ENCODE measurements around the gene CYP11A1.

The CYP11A1 gene

DNA sequence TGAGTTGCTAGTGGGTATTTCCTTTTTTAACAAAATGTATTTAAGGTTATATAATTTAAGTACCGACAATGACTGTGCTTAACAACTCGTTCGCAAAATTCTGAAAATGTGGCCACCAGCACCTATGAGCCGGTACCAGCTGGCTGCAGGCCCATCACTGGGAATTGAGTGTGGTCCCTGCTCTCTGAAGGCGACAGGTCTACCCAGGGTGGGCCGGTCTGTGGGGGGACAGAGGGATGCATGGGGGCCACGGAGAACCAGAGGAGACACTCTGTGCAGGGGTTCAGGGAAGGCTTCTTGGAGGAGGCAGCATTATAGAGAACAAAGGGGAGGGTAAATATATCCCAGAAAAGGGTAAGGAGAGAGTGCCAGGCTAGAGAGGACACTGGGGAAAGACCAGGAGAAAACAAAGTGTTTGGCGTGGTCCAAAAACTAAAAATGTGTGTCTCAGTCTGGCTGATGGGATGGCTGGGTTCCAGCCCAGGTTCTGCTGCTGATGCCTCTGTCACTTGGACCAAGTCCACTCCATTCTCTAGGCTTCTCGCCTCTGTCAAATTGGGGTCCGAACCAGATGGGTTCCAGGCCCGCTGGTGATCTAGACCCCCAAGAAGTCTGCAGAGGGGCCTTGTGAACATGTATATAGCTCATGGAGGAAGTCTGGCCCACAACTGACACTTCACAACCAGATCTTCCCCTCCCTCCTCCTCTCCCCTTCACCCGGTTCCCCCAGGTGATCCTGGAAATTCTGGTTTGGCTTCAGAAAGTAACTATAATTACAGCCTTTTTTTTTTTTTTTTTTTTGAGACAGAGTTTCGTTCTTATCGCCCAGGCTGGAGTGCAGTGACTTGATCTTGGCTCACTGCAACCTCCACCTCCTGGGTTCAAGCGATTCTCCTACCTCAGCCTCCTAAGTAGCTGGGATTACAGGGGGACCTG is 10.7 kb upstream of the CYP11A1 start:
- H3K27ac ChIP-seq, result no peak overlapping the region
- CTCF ChIA-PET, result interaction anchor here (0.5 to 1.9 kb wide), 6 partner anchors 32 to 243 kb away, joined by 3 to 4 read pairs (median 3); no protein-coding TSS in a partner anchor
- no peak for DNase-seq (ENCODE audit: low spot score)
- TF ChIP-seq, protein P1, sequence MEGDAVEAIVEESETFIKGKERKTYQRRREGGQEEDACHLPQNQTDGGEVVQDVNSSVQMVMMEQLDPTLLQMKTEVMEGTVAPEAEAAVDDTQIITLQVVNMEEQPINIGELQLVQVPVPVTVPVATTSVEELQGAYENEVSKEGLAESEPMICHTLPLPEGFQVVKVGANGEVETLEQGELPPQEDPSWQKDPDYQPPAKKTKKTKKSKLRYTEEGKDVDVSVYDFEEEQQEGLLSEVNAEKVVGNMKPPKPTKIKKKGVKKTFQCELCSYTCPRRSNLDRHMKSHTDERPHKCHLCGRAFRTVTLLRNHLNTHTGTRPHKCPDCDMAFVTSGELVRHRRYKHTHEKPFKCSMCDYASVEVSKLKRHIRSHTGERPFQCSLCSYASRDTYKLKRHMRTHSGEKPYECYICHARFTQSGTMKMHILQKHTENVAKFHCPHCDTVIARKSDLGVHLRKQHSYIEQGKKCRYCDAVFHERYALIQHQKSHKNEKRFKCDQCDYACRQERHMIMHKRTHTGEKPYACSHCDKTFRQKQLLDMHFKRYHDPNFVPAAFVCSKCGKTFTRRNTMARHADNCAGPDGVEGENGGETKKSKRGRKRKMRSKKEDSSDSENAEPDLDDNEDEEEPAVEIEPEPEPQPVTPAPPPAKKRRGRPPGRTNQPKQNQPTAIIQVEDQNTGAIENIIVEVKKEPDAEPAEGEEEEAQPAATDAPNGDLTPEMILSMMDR (conservative IDR thresholded peaks at IDR 0.05; ENCODE audit: low read depth), result no peak
- POLR2A ChIA-PET (ENCODE audit: low non-redundant PET), result no interaction called here

DNA sequence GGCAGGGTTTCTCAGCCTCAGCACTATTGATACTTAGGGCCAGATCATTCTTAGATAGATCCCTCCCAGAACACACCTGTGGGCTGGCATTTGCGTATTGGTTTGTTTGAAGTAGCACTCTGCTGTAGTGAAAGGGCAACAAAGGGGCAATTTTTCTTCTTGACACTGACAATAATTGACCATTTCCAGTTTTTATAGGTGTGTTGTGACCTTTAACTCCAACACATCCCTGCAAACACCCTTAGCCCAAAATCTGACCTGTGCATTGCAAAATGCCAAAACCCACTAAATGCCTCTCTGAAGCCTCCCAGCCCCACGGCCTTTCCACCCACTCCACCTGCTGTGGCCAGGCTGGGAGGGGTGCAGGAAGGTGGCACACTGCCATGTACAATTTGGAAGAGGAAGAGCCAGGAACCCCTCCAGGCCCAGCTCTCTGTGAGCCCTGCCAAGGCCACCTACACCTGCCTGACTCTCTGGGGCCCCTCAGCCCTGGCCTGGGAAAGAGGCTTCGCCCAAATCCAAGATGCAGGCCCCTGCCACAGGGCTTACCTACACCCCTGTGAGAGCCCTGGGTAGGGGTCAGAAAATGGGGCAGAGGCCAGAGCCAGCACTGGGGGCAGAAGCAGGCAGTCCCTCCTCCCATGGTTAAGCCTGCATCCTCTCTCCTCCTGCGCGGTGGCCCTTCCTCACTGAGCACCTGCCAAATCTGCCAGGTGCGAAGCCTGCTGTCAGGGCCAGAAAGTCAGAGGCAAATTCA is 9.6 kb upstream of the CYP11A1 start:
- TF ChIP-seq, protein P1 (conservative IDR thresholded peaks at IDR 0.05; ENCODE audit: low read depth), result no peak
- ChIA-PET POLR2A (ENCODE audit: low non-redundant PET) (no interaction called here), CTCF (interaction anchor here (1.2 kb wide), 1 partner anchor 245 kb away, joined by 3 read pairs; no protein-coding TSS in a partner anchor)
- H3K27ac ChIP-seq, result no peak overlapping the region
- DNase-seq (ENCODE audit: low spot score), result no peak

DNA sequence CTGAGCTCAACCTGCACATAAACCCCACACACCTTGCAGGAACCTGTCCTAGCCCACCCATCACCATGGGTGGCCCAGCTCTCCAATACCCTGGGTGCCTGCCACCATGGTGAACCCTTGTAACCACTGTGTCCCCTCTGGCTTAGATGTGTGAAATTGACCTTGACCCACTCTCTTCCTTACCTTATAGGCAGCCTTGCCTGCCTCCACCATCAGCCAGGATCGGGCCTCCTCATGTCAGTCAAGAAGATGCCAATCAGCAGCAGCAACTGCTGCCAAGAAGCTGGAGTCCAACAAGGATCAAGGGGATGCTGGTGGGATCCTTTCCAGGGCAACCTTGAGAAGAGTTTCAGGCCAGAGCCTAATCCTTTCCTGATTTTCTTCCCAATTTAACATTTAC is 8.8 kb upstream of the CYP11A1 start:
- DNase-seq (ENCODE audit: low spot score), result no peak
- ChIA-PET CTCF (interaction anchor here (0.6 to 2.6 kb wide), 11 partner anchors 12 to 1331 kb away, joined by 3 to 16 read pairs (median 4); no protein-coding TSS in a partner anchor), POLR2A (ENCODE audit: low non-redundant PET) (no interaction called here)
- TF ChIP-seq, protein P1 (conservative IDR thresholded peaks at IDR 0.05; ENCODE audit: low read depth), result no peak
- H3K27ac ChIP-seq, result no peak overlapping the region

DNA sequence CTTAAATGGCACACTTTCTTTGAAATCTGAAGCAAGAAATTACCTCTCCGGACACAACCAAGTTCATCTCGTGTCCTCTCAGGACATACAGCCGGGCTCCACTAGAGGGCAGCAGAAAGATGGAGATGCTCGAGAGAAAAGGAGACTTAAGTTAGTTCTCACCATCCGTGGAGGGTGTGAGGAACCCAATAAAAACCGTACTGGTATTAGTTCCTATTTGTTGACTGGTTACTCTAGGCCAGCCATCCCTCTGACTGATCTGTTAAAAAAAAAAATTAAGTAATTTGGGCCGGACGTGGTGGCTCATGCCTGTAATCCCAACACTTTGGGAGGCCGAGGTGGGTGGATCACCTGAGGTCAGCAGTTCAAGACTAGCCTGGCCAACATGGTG is 7.9 kb upstream of the CYP11A1 start:
- ChIA-PET POLR2A (ENCODE audit: low non-redundant PET) (no interaction called here), CTCF (interaction anchor here (0.5 to 2.6 kb wide), 10 partner anchors 8 to 260 kb away, joined by 3 to 16 read pairs (median 4); no protein-coding TSS in a partner anchor)

DNA sequence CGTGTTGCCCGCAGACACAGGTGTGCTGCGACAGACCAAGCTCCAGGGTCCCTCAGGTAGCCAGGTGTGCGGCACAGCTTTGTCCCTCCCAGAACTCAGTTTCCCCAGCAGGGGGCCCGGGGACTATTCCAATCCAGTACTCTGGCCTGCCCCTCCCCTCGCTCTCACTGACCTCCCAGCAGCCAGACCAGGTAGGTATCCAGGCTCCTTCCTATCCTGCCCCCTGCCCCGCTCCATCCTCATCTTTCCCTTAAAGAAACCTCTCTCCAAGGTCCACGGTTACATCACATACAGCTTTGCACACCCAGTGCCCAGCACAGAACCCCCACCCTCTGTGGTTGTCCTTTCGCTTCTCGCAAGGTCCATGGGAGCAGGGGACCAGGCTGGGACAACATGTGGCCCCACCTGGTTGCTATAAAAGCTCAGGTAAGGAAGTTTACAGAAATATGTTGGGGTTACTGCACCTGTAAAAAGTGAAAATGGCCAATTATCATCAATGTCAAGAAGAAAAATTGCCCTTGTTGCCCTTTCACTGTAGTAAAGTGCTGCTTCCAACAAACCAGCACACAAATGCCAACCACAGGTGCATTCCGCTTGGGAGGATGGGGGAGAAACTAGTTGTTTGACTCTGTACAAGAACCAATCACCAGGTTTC is 7.3 kb upstream of the CYP11A1 start:
- TF ChIP-seq, protein P1 (conservative IDR thresholded peaks at IDR 0.05; ENCODE audit: low read depth), result no peak
- DNase-seq (ENCODE audit: low spot score), result no peak
- POLR2A ChIA-PET (ENCODE audit: low non-redundant PET), result no interaction called here
- no peak overlapping the region for H3K27ac ChIP-seq
- CTCF ChIA-PET, result interaction anchor here (0.5 to 2.6 kb wide), 22 partner anchors 8 to 624 kb away, joined by 3 to 16 read pairs (median 4); no protein-coding TSS in a partner anchor

More for the DNA sequence above, 7.9 kb upstream of the CYP11A1 start:
- DNase-seq (ENCODE audit: low spot score), result peak; percentile 76
- TF ChIP-seq, protein P1 (conservative IDR thresholded peaks at IDR 0.05; ENCODE audit: low read depth), result peak; percentile 98
- H3K27ac ChIP-seq, result no peak overlapping the region

All from RWPE1 (cell line).